Small intestine (tissue), 7 donors: ENCODE data around the gene ZNF575. TPM values are rescaled to one million over a fixed set of nuclear protein-coding genes. Genes with fewer than 3 reads are reported as not detected.
"Not testable (repeated sequence)": the region's sequence is repeated elsewhere in the genome, so short reads cannot be mapped to it uniquely, and the experiment has no call there.

ENCODE experiments used
- DNase-seq, 2 donors: peaks; one replicate each; pipeline versions ENCODE4 v3.0.0 to v3.0.0-alpha.2; 2013
- FAIRE-seq: peaks from 2 replicates; lab custom pipeline; 2012; peaks lifted over from hg19 to GRCh38; lab: Jason Lieb, UNC
- H3K27ac ChIP-seq, 3 donors: one replicate each; pipeline ENCODE4 v1.5.1; 2013; ENCODE audit warnings: low read length in 2 of 3, mild to moderate bottlenecking in 2 of 3, control low read depth in 1 of 3, inconsistent platforms in 1 of 3, low read depth in 1 of 3, moderate library complexity in 1 of 3
- H3K27me3 ChIP-seq, 3 donors: one replicate each; pipeline ENCODE4 v1.6.1; 2013; ENCODE audit warnings: low read length in 3 of 3, inconsistent platforms in 1 of 3; ENCODE audit not compliant: control insufficient read depth in 3 of 3, insufficient read depth in 3 of 3
- H3K36me3 ChIP-seq, 3 donors: one replicate each; pipeline ENCODE4 v1.6.1; 2013; ENCODE audit warnings: low read length in 3 of 3, inconsistent platforms in 1 of 3, low read depth in 1 of 3, mild to moderate bottlenecking in 1 of 3, moderate library complexity in 1 of 3; ENCODE audit not compliant: control insufficient read depth in 3 of 3, insufficient read depth in 2 of 3
- H3K4me1 ChIP-seq, 3 donors: one replicate each; pipeline ENCODE4 v1.6.1; 2013; ENCODE audit warnings: low read length in 2 of 3, inconsistent platforms in 1 of 3, low read depth in 1 of 3, mild to moderate bottlenecking in 1 of 3, moderate library complexity in 1 of 3; ENCODE audit not compliant: control insufficient read depth in 3 of 3, insufficient read depth in 2 of 3
- H3K4me3 ChIP-seq, 3 donors: one replicate each; pipeline ENCODE4 v1.5.1; 2013; ENCODE audit warnings: low read length in 3 of 3, control low read depth in 1 of 3, inconsistent platforms in 1 of 3, low read depth in 1 of 3, mild to moderate bottlenecking in 1 of 3, moderate library complexity in 1 of 3
- H3K9me3 ChIP-seq, 2 donors: one replicate each; pipeline ENCODE4 v1.6.1; 2013; ENCODE audit warnings: low read depth in 1 of 2, low read length in 1 of 2; ENCODE audit not compliant: control insufficient read depth in 2 of 2, insufficient read depth in 1 of 2
- WGBS, 3 donors: extraction: QIAGEN DNeasy Blood & Tissue Kit; methylation state at CpG; one replicate each; pipeline ENCODE4 v1.1.7; 2013; 5-methylcytosine and 5-hydroxymethylcytosine counted together
- polyA plus RNA-seq, 4 donors: library from polyadenylated mRNA; stranded (reverse) in 3 of 4; unstranded in 1 of 4; fragments of 200-250 nt in 3 of 4; fragments of 120-200 nt in 1 of 4; gene quantifications; one replicate each; pipeline versions ENCODE4 v1.2.1 to v1.2.3, GENCODE V29; 2013
- donor health status: healthy with polysubstance abuse.
- donor health status: control.
- donor health status: control.
- donor health status: Bipolar disorder and iron deficiency.
- donor health status: healthy.

The ZNF575 gene
- polyA plus RNA-seq, 4 donors: 1.1 to 4.5 (median 1.9) TPM

- peak; percentile 61 to 81 for DNase-seq
- Histone ChIP-seq H3K27ac (peak within 1 kb of the TSS; percentile 80 to 97 (median 88)), H3K4me3 (peak within 1 kb of the TSS; percentile 69 to 93 (median 71)), H3K36me3 (peaks cover 0 to 38% (median 6%) of the 10 kb centered on the region in 3 donors), H3K4me1 (peaks cover 0 to 23% (median 6%) of the 10 kb centered on the region in 3 donors), H3K9me3 (no peaks in the 10 kb centered on the region), H3K27me3 (no peaks in the 10 kb centered on the region)
- FAIRE-seq: no peak
- 1 to 2% (median 1%) methylated on average over 39 to 42 of the region's 42 CpGs for WGBS, 3 donors
Observed at GRCh38 chr19:43504426-43505185, 28.4 kb upstream of the ZNF575 start, which contains the start of gene PHLDB3. Gene PHLDB3, minus strand, starts transcription at chr19:43504746. Its CDS starts 628 bp downstream, at chr19:43504118.

DNA sequence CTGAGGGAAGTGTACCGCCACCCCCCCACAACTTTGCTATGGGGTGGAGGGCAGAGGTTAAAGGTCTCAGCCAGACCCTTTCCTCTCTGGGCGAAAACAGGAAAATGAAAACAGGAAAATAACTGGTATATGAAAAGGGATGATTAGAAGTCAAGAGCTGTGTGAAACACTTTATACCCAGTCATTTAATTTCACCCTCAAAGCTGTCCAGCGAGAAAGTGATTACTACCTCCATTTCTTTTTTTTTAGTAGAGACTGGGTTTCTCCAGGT lies 27.9 kb upstream of the ZNF575 start:
- Histone ChIP-seq H3K9me3 (no peaks in the 10 kb centered on the region), H3K36me3 (peaks cover 2 to 42% (median 6%) of the 10 kb centered on the region in 3 donors), H3K4me3 (peak overlapping the region in 1 of 3 donors; percentile 88), H3K4me1 (peaks cover 0 to 23% (median 6%) of the 10 kb centered on the region in 3 donors), H3K27me3 (no peaks in the 10 kb centered on the region), H3K27ac (peak overlapping the region; percentile 45 to 97 (median 63))
- no peak for DNase-seq
- FAIRE-seq: no peak
- 51 to 72% (median 59%) methylated on average over 3 of the region's 3 CpGs for WGBS, 3 donors

DNA sequence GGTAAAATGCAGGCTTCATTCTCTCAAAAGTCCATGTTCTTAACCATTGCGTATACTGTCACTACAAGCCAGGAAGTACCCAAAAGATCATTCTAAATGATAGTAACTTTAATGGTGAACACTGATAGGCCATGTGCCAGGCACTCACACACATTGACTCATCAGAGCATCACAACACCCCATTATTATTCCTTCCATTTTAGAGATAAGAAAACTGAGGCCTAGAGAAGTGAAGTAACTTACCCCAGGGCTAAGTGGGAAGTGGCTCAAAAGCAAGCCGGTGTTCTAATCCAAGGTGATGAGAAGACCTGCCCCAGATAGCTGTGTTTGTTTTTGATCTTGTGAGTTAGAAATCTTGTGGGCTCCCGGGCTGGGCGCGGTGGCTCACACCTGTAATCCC lies 27.0 kb upstream of the ZNF575 start:
- Histone ChIP-seq H3K4me1 (peaks cover 0 to 23% (median 6%) of the 10 kb centered on the region in 3 donors), H3K36me3 (peaks cover 5 to 46% (median 9%) of the 10 kb centered on the region in 3 donors), H3K9me3 (no peaks in the 10 kb centered on the region), H3K4me3 (no peak overlapping the region), H3K27ac (no peak overlapping the region), H3K27me3 (no peaks in the 10 kb centered on the region)
- WGBS, 3 donors: 90 to 95% (median 91%) methylated on average over 5 of the region's 5 CpGs
- no peak for DNase-seq
- no peak for FAIRE-seq

- DNase-seq (no peak), FAIRE-seq (no peak)
- no peaks in the 10 kb centered on the region for H3K9me3 ChIP-seq
- no peak overlapping the region for H3K27ac ChIP-seq
- no peaks in the 10 kb centered on the region for H3K27me3 ChIP-seq
- peaks cover 0 to 23% (median 6%) of the 10 kb centered on the region in 3 donors for H3K4me1 ChIP-seq
- H3K36me3 ChIP-seq: peaks cover 9 to 48% (median 9%) of the 10 kb centered on the region in 3 donors
- no peak overlapping the region for H3K4me3 ChIP-seq
- 88 to 91% (median 91%) methylated on average over 5 of the region's 5 CpGs for WGBS, 3 donors
Observed at GRCh38 chr19:43506629-43507028, 26.4 kb upstream of the ZNF575 start.

DNA sequence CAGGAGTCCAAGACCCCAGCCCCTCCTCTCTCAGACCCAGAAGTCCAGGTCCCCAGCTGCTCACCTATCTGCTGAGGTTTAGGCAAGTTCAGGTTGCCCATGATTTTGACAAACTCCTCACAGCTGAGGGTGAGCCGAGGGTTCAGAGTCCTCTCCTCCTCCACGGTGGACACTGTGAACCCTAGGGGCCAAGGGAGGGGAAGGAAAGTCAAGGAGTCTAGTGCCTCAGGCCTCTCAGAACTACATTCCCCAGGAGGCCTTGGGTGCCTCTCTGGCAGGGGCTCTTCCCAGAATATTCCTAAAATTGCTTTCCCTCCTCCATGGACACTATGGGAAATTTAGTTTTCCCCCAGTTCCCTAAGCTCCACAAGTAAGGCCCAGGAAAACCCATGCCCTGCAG lies 25.1 kb upstream of the ZNF575 start:
- Histone ChIP-seq H3K27ac (peak overlapping the region in 1 of 3 donors; percentile 50), H3K36me3 (peaks cover 9 to 39% (median 9%) of the 10 kb centered on the region in 3 donors), H3K4me1 (peaks cover 0 to 13% (median 6%) of the 10 kb centered on the region in 3 donors), H3K4me3 (peak overlapping the region in 1 of 3 donors; percentile 28), H3K27me3 (no peaks in the 10 kb centered on the region), H3K9me3 (no peaks in the 10 kb centered on the region)
- DNase-seq (peak; percentile 43 to 70), FAIRE-seq (no peak)
- 31 to 54% (median 39%) methylated on average over 2 of the region's 2 CpGs for WGBS, 3 donors

DNA sequence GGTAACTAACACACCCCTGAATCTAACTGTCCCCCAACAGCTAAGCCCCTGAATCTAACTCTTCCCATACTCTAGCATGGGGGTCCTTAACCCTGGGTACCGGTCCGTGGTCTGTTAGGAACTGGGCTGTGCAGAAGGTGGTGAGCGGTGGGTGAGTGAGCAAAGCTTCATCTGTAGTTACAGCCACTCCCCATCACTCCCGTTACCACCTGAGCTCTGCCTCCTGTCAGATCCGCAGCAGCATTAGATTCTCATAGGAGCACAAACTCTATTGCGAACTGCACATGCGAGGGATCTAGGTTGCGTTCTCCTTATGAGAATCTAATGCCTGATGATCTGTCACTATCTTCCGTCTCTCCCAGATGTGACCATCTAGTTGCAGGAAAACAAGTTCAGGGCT lies 22.3 kb upstream of the ZNF575 start:
- peaks cover 0 to 7% (median 0%) of the 10 kb centered on the region in 3 donors for H3K4me1 ChIP-seq
- H3K9me3 ChIP-seq: no peaks in the 10 kb centered on the region
- no peak overlapping the region for H3K27ac ChIP-seq
- no peak for FAIRE-seq
- DNase-seq: no peak
- peaks cover 9 to 51% (median 9%) of the 10 kb centered on the region in 3 donors for H3K36me3 ChIP-seq
- no peaks in the 10 kb centered on the region for H3K27me3 ChIP-seq
- no peak overlapping the region for H3K4me3 ChIP-seq
- WGBS, 3 donors: 96 to 99% (median 97%) methylated on average over 9 of the region's 9 CpGs

GRCh38 chr19:43511324-43511723 lies 21.7 kb upstream of the ZNF575 start:
- no peak for FAIRE-seq

GRCh38 chr19:43512399-43512798 lies 20.6 kb upstream of the ZNF575 start:
- not testable (repeated sequence) for H3K27ac ChIP-seq, H3K27me3 ChIP-seq, H3K4me3 ChIP-seq, H3K9me3 ChIP-seq, FAIRE-seq, DNase-seq, H3K4me1 ChIP-seq
- H3K36me3 ChIP-seq: peaks cover 9 to 46% (median 9%) of the 10 kb centered on the region in 3 donors

More at GRCh38 chr19:43511324-43511723, 21.7 kb upstream of the ZNF575 start:
- Histone ChIP-seq H3K27ac (no peak overlapping the region), H3K4me3 (no peak overlapping the region), H3K9me3 (no peaks in the 10 kb centered on the region), H3K36me3 (peaks cover 9 to 46% (median 9%) of the 10 kb centered on the region in 3 donors), H3K4me1 (peaks cover 0 to 7% (median 0%) of the 10 kb centered on the region in 3 donors), H3K27me3 (no peaks in the 10 kb centered on the region)
- no peak for DNase-seq
- 81 to 92% (median 92%) methylated on average over 5 of the region's 5 CpGs for WGBS, 3 donors
